ENCODE measurements around the gene ZNF648.
A peak's percentile ranks its signal among the peaks of the same experiment; 100 is the strongest.
"Not testable (repeated sequence)": the region's sequence is repeated elsewhere in the genome, so short reads cannot be mapped to it uniquely, and the experiment has no call there.

The ZNF648 gene

DNA sequence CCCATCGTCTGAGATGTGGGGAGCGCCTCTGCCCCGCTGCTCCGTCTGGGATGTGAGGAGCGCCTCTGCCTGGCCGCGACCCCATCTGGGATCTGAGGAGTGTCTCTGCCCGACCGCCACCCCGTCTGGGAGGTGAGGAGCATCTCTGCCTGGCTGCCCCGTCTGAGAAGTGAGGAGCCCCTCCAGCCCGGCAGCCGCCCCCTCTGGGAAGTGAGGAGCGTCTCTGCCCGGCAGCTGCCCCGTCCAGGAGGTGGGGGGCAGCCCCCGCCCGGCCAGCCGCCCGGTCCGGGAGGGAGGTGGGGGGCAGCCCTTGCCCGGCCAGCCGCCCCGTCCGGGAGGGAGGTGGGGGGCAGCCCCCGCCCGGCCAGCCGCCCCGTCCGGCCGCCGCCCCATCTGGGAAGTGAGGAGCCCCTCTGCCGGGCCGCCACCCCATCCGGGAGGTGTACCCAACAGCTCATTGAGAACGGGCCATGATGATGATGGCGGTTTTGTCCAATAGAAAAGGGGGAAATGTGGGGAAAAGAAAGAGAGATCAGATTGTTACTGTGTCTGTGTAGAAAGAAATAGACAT is 50.6 kb downstream of the ZNF648 start:
- ATAC-seq, result peak; percentile 56
- not testable (repeated sequence) for H3K4me3 Mint-ChIP-seq, H3K27ac Mint-ChIP-seq, H3K27me3 Mint-ChIP-seq, DNase-seq, H3K4me1 Mint-ChIP-seq
- H3K9me3 Mint-ChIP-seq, result peaks cover 8 to 32% of the 10 kb centered on the region in 2 donors

DNA sequence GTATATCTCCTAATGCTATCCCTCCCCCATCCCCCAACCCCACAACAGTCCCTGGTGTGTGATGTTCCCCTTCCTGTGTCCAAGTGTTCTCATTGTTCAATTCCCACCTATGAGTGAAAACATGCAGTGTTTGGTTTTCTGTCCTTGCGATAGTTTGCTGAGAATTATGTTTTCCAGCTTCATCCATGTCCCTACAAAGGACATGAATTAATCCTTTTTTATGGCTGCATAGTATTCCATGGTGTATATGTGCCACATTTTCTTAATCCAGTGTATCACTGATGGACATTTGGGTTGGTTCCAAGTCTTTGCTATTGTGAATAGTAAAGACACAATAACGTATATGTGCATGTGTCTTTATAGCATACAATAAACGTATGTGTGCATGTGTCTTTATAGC is 56.1 kb downstream of the ZNF648 start:
- not testable (repeated sequence) for ATAC-seq, DNase-seq, H3K4me1 Mint-ChIP-seq, H3K4me3 Mint-ChIP-seq, H3K27ac Mint-ChIP-seq
- H3K27me3 Mint-ChIP-seq, result peaks cover 27% of the 10 kb centered on the region
- H3K9me3 Mint-ChIP-seq, result peaks cover 8 to 41% of the 10 kb centered on the region in 2 donors

DNA sequence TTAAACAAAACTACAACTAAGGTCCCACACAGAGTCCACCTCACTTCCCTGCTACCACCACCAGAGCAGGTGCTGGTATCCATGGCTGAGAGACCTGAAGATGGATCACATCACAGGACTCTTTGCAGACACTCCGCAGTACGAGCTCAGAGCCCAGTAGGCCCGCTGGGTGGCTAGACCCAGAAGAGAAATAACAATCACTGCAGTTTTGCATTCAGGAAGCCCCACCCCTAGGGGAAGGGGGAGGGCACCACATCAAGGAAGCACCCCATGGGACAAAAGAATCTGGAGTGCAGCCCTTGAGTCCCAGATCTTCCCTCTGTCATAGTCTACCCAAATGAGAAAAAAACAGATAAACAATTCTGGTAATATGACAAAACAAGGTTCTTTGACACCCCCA is 56.9 kb downstream of the ZNF648 start:
- H3K27me3 Mint-ChIP-seq, result peaks cover 27% of the 10 kb centered on the region
- H3K27ac Mint-ChIP-seq, result no peak overlapping the region
- DNase-seq, result no peak
- no peak overlapping the region for H3K4me3 Mint-ChIP-seq
- no peaks in the 10 kb centered on the region for H3K4me1 Mint-ChIP-seq
- H3K9me3 Mint-ChIP-seq, result peaks cover 1 to 33% of the 10 kb centered on the region in 2 donors
- ATAC-seq, result no peak
